Tibial nerve (tissue), 4 donors: ENCODE measurements around the gene MED13L. TPM values are rescaled to one million over a fixed set of nuclear protein-coding genes. Genes with fewer than 3 reads are reported as not detected.
A peak's percentile ranks its signal among the peaks of the same experiment; 100 is the strongest.

Experiments used
- DNase-seq, 2 donors: peaks; one replicate each; pipeline ENCODE4 v3.0.0-alpha.2; 2019; ENCODE audit warnings: low spot score in 2 of 2
- H3K27ac ChIP-seq, 4 donors: fragments of 200-600 bp; sonication (generic) in 3 of 4; one replicate each; pipeline ENCODE4 v1.5.1; 2017 to 2019; ENCODE audit warnings: mild to moderate bottlenecking in 1 of 4
- H3K27me3 ChIP-seq, 2 donors: fragments of 200-600 bp; sonication (generic) in 1 of 2; one replicate each; pipeline versions ENCODE4 v1.5.1 to v1.6.0; 2017 to 2019
- H3K36me3 ChIP-seq, 3 donors: fragments of 200-600 bp; sonication (generic); one replicate each; pipeline ENCODE4 v1.5.1; 2018 to 2019
- H3K4me1 ChIP-seq, 4 donors: fragments of 200-600 bp; sonication (generic) in 3 of 4; one replicate each; pipeline ENCODE4 v1.5.1; 2017 to 2019
- H3K4me3 ChIP-seq, 4 donors: fragments of 200-600 bp; sonication (generic) in 3 of 4; one replicate each; pipeline ENCODE4 v1.5.1; 2017 to 2019; ENCODE audit warnings: mild to moderate bottlenecking in 1 of 4, moderate library complexity in 1 of 4
- H3K9me3 ChIP-seq, 4 donors: fragments of 200-600 bp; sonication (generic) in 3 of 4; one replicate each; pipeline ENCODE4 v1.5.1; 2017 to 2019
- EP300 ChIP-seq, 2 donors: sonication (generic); formaldehyde crosslinking; IDR thresholded peaks; one replicate each; pipeline ENCODE4 v1.6.1; 2017; ENCODE audit warnings: antibody characterized with exemption in 2 of 2, mild to moderate bottlenecking in 1 of 2
- POLR2A ChIP-seq, 2 donors: fragments of 450-650 bp; IDR thresholded peaks; one replicate each; pipeline ENCODE4 v1.6.1; 2017; ENCODE audit warnings: antibody characterized with exemption in 2 of 2, mild to moderate bottlenecking in 2 of 2, moderate library complexity in 2 of 2
- WGBS, 2 donors: methylation state at CpG; one replicate each; pipeline ENCODE4 v1.1.5; 2018; 5-methylcytosine and 5-hydroxymethylcytosine counted together
- total RNA-seq, 4 donors: library from RNA; depleted of rRNA; stranded (reverse); fragments of >200 nt; gene quantifications; one replicate each; pipeline ENCODE4 v1.1.0, GENCODE V29; 2016
- TF ChIP-seq, protein P1 (sequence below), 5 experiments: fragments of 200-600 bp in 3 of 5; fragments of 450-650 bp in 2 of 5; sonication (generic) in 3 of 5; IDR thresholded peaks; one replicate each; pipeline ENCODE4 v1.5.1; 2016 to 2019; ENCODE audit warnings: antibody characterized with exemption in 5 of 5, mild to moderate bottlenecking in 3 of 5, moderate library complexity in 2 of 5

The MED13L gene
- total RNA-seq, 4 donors from 2014 or later, result 138 to 234 (median 218) TPM

GRCh38 chr12:116055895-116056607, 221.4 kb downstream of the MED13L start:
- TF ChIP-seq POLR2A (IDR thresholded peaks at IDR 0.05) (no peak), EP300 (IDR thresholded peaks at IDR 0.05) (no peak)
- TF ChIP-seq, protein P1, sequence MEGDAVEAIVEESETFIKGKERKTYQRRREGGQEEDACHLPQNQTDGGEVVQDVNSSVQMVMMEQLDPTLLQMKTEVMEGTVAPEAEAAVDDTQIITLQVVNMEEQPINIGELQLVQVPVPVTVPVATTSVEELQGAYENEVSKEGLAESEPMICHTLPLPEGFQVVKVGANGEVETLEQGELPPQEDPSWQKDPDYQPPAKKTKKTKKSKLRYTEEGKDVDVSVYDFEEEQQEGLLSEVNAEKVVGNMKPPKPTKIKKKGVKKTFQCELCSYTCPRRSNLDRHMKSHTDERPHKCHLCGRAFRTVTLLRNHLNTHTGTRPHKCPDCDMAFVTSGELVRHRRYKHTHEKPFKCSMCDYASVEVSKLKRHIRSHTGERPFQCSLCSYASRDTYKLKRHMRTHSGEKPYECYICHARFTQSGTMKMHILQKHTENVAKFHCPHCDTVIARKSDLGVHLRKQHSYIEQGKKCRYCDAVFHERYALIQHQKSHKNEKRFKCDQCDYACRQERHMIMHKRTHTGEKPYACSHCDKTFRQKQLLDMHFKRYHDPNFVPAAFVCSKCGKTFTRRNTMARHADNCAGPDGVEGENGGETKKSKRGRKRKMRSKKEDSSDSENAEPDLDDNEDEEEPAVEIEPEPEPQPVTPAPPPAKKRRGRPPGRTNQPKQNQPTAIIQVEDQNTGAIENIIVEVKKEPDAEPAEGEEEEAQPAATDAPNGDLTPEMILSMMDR (IDR thresholded peaks at IDR 0.05), result no peak
- Histone ChIP-seq H3K4me1 (peaks cover 0 to 64% (median 27%) of the 10 kb centered on the region in 4 donors), H3K27ac (no peak overlapping the region), H3K9me3 (no peaks in the 10 kb centered on the region), H3K36me3 (no peaks in the 10 kb centered on the region), H3K27me3 (no peaks in the 10 kb centered on the region), H3K4me3 (no peak overlapping the region)
- 71 to 76% methylated on average over 3 of the region's 3 CpGs for WGBS, 2 donors
- no peak for DNase-seq

- 80 to 81% methylated on average over 2 of the region's 2 CpGs for WGBS, 2 donors
- TF ChIP-seq, protein P1 (IDR thresholded peaks at IDR 0.05), result no peak
- TF ChIP-seq POLR2A (IDR thresholded peaks at IDR 0.05) (no peak), EP300 (IDR thresholded peaks at IDR 0.05) (no peak)
- DNase-seq, result no peak
- H3K27ac ChIP-seq, result peak overlapping the region in 3 of 4 donors; percentile 2 to 63 (median 58)
- H3K9me3 ChIP-seq, result no peaks in the 10 kb centered on the region
- H3K36me3 ChIP-seq, result no peaks in the 10 kb centered on the region
- no peaks in the 10 kb centered on the region for H3K27me3 ChIP-seq
- H3K4me3 ChIP-seq, result no peak overlapping the region
- H3K4me1 ChIP-seq, result peaks cover 0 to 68% (median 31%) of the 10 kb centered on the region in 4 donors
These were observed 223.2 kb downstream of the MED13L start for GRCh38 chr12:116054280-116054679.

DNA sequence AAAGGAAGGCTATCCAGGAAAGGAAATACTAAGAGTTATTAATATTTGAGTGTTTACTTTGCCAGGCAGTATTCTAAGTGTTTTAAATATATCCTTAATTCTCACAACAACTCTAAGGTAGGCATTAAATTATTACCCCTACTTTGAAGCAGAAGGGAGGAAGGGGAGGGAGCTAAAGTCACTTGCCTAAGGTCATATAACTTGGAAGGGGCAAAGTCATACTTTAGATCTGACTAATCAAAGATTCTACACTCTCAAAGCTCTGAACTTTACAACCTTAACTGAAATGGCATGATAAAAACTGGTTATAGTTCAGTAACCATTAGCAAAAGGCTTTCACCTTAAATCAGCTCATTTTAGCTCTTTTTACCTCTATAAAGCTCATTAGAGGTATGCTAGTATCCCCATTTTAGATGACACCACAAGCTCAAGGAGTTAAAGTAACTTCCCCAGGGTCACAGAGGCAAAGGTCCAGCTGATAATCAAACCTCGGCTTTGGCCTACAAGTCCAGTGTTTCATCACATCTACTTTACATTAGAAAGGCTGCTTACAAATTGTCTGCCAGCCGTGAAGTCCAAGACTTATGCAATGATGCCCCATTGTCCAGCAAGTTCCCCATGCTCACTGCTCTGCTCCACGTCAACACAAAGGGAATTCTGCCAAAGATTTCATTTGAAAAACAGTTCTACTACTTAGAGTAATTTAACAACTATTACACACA, 223.9 kb downstream of the MED13L start:
- peak overlapping the region; percentile 21 to 65 (median 44) for H3K27ac ChIP-seq
- H3K27me3 ChIP-seq, result no peaks in the 10 kb centered on the region
- no peaks in the 10 kb centered on the region for H3K36me3 ChIP-seq
- WGBS, 2 donors, result 17 to 18% methylated on average over 3 of the region's 3 CpGs
- DNase-seq, result peak in 1 of 2 donors; percentile 71
- no peak overlapping the region for H3K4me3 ChIP-seq
- TF ChIP-seq POLR2A (IDR thresholded peaks at IDR 0.05) (no peak), EP300 (IDR thresholded peaks at IDR 0.05) (peak; percentile 12 to 86)
- no peaks in the 10 kb centered on the region for H3K9me3 ChIP-seq
- peaks cover 2 to 71% (median 38%) of the 10 kb centered on the region in 4 donors for H3K4me1 ChIP-seq

GRCh38 chr12:116050275-116050674, 227.2 kb downstream of the MED13L start:
- H3K36me3 ChIP-seq, result no peaks in the 10 kb centered on the region
- H3K27ac ChIP-seq, result no peak overlapping the region
- peak in 1 of 2 donors; percentile 46 for DNase-seq
- no peaks in the 10 kb centered on the region for H3K27me3 ChIP-seq
- TF ChIP-seq POLR2A (IDR thresholded peaks at IDR 0.05), result no peak
- no peak for TF ChIP-seq EP300 (IDR thresholded peaks at IDR 0.05)
- no peak overlapping the region for H3K4me3 ChIP-seq
- WGBS, 2 donors, result 66 to 68% methylated on average over 5 of the region's 5 CpGs
- H3K9me3 ChIP-seq, result no peaks in the 10 kb centered on the region
- H3K4me1 ChIP-seq, result peaks cover 3 to 77% (median 38%) of the 10 kb centered on the region in 4 donors

DNA sequence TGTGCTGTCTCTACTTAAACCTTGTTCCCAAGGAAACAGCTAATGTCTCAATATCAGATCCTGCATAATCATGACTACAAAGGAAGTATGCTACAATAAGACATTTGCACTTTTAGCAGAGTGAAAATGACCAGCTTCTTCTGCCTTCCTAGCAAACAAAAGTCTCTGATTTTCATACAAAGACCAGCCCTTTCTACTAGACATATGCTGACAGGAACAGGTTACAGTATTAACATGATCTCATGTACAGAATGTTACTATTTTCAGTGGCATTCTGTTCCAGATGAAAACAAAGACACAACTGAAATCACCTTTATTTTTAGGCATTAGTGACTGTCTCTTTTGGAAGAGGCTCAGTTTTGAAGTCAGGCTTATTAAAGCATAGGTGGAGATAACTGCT, 228.6 kb downstream of the MED13L start:
- Histone ChIP-seq H3K27ac (no peak overlapping the region), H3K27me3 (no peaks in the 10 kb centered on the region), H3K4me1 (peaks cover 3 to 87% (median 38%) of the 10 kb centered on the region in 4 donors), H3K4me3 (no peak overlapping the region), H3K9me3 (no peaks in the 10 kb centered on the region), H3K36me3 (no peaks in the 10 kb centered on the region)
- no peak for DNase-seq
- TF ChIP-seq, protein P1 (IDR thresholded peaks at IDR 0.05), result no peak
- no peak for TF ChIP-seq EP300 (IDR thresholded peaks at IDR 0.05)
- no peak for TF ChIP-seq POLR2A (IDR thresholded peaks at IDR 0.05)

- H3K4me1 ChIP-seq, result peaks cover 3 to 72% (median 23%) of the 10 kb centered on the region in 4 donors
These were observed 231.5 kb downstream of the MED13L start for GRCh38 chr12:116046039-116046438.

More at GRCh38 chr12:116046039-116046438, 231.5 kb downstream of the MED13L start:
- Histone ChIP-seq H3K27me3 (no peaks in the 10 kb centered on the region), H3K4me3 (no peak overlapping the region), H3K27ac (no peak overlapping the region), H3K36me3 (no peaks in the 10 kb centered on the region), H3K9me3 (no peaks in the 10 kb centered on the region)
- DNase-seq, result no peak
- TF ChIP-seq EP300 (IDR thresholded peaks at IDR 0.05), result no peak
- no peak for TF ChIP-seq POLR2A (IDR thresholded peaks at IDR 0.05)
- TF ChIP-seq, protein P1 (IDR thresholded peaks at IDR 0.05), result no peak
